Fibroblast of the aortic adventitia (primary cell): Measurements from ENCODE around the gene ABHD12. TPM values are rescaled to one million over a fixed set of nuclear protein-coding genes. Genes with fewer than 3 reads are reported as not detected.

Experiments used
- DNase-seq: peaks from one replicate; pipeline ENCODE4 v3.0.0-alpha.2; 2010; ENCODE audit warnings: low read depth
- H3K4me3 ChIP-seq: 2 replicates; pipeline ENCODE4 v1.5.1; 2011; ENCODE audit warnings: low read depth, mild to moderate bottlenecking, control low read depth, low read length, moderate library complexity
- total RNA-seq: library from RNA; depleted of rRNA; stranded (reverse); fragments of >200 nt; gene quantifications from 2 replicates; pipeline ENCODE4 v1.2.3, GENCODE V29; 2012; ENCODE audit warnings: low replicate concordance
- TF ChIP-seq, protein P1 (sequence below): IDR thresholded peaks from 2 replicates; pipeline ENCODE4 v1.5.1; 2011; ENCODE audit warnings: mild to moderate bottlenecking, low read length, control low read depth, inconsistent platforms; ENCODE audit not compliant: insufficient read depth

ABHD12 gene
- total RNA-seq, 1 donor: 25.9 TPM

DNA sequence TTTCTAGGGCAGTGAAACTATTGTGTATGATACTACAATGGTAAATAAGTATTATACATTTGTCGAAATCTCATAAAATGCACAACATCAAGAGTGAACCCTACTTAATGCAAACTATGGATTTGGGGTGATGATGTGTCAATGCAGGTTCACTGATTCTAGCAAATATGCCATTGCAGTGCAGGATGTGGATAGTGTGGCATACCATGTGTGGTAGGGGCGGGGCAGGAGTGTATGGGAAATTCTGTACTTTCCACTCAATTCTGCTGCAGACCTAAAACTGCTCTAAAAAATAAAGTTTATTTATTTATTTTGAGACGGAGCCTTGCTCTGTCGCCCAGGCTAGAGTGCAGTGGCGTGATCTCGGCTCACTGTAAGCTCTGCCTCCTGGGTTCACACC lies 44.3 kb downstream of the ABHD12 start:
- no peak overlapping the region for H3K4me3 ChIP-seq
- TF ChIP-seq, protein P1, sequence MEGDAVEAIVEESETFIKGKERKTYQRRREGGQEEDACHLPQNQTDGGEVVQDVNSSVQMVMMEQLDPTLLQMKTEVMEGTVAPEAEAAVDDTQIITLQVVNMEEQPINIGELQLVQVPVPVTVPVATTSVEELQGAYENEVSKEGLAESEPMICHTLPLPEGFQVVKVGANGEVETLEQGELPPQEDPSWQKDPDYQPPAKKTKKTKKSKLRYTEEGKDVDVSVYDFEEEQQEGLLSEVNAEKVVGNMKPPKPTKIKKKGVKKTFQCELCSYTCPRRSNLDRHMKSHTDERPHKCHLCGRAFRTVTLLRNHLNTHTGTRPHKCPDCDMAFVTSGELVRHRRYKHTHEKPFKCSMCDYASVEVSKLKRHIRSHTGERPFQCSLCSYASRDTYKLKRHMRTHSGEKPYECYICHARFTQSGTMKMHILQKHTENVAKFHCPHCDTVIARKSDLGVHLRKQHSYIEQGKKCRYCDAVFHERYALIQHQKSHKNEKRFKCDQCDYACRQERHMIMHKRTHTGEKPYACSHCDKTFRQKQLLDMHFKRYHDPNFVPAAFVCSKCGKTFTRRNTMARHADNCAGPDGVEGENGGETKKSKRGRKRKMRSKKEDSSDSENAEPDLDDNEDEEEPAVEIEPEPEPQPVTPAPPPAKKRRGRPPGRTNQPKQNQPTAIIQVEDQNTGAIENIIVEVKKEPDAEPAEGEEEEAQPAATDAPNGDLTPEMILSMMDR: no peak
- no peak for DNase-seq

DNA sequence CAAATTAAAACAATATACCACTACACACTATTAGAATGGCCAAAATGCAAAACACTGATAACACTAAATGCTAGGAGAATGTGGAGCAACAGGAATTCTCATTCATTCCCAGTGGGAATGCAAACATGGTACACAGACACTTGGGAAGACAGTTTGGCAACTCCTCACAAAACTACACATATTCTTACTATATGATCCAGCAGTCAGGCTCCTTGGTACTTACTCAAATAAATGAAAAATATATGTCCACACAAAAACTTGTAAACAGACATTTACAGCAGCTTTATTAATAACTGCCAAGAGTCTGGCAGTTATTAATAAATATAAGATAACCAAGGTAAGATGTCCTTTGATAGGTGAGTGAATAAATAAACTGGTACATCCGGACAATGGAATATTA lies 44.9 kb downstream of the ABHD12 start:
- TF ChIP-seq, protein P1: no peak
- H3K4me3 ChIP-seq: no peak overlapping the region
- no peak for DNase-seq

DNA sequence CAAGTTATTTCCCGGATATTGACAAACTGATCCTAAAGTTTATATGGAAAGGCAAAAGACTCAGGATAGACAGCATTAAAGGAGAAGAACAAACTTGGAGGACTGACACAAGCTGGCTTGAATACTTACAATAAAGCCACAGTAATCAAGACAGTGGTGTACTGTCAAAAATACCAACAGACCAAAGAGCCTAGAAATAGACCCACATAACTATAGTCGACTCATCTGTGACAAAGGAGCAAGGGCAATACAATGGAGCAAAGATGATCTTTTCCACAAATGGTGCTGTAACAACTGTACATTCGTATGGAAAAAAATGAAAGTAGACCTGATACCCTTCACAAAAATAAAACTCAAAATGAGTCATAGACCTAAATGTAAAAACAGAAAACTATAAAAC lies 46.0 kb downstream of the ABHD12 start:
- DNase-seq: no peak
- H3K4me3 ChIP-seq: no peak overlapping the region
- TF ChIP-seq, protein P1: no peak

DNA sequence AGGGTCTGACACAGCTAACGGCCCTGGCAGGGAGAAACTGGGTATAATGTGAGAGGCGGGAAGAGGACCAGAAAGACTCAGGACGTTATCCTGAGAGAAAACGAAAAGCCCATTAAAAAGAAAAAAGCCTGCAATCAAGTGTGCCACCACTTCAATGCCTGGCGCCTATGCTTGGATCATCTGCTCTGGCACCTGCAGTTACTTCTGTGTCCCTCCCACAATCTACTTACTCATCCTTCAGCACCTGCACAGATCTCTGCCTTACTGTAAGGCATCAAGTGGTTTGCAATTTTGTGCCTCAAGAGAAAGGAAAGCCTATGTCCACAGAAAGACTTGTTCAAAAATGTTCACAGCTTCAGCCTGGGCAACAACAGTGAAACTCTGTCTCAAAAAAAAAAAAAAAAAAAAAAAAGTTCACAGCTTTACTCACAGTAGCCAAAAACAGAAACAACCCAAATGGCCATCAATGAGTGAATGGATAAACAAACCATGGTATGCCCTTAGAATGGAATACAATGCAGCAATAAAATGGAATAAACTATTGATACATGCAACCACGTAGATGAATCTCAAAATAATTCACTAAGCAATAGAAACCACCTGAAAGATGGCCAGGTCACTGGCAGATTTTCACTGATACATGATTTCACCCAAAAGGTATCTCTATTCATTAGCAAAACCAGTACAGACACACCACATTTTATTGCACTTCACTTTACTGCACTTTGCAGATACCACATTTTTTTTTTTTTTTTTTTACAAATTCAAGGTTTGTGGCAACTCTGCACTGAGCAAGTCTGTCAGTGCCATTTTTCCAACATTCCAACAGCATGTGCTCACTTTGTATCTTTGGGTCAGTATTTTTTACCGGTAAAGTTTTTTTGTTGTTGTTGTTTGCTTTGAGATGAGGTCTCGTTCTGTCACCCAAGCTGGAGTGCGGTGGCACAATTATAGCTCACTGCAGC lies 48.6 kb downstream of the ABHD12 start:
- no peak overlapping the region for H3K4me3 ChIP-seq
- DNase-seq: no peak
- TF ChIP-seq, protein P1: no peak

DNA sequence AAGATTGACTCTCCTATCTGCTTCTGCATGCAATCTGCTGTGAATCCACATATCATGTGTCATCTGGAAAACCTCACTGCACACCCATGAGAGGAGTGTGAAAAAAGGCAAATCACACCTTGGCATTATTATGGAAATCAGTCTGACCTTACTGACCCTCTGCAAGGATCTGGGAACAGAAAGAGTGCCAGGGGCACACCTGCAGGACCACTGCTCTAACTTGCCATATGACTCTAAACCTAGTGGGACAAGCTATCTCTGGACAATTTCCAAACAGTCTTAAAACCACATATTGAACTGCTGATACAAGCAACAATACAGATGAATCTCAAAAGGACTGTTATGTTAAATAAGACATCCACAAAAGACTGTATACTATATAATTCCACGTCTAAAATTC lies 50.3 kb downstream of the ABHD12 start:
- no peak for DNase-seq
- TF ChIP-seq, protein P1: no peak
- H3K4me3 ChIP-seq: no peak overlapping the region

DNA sequence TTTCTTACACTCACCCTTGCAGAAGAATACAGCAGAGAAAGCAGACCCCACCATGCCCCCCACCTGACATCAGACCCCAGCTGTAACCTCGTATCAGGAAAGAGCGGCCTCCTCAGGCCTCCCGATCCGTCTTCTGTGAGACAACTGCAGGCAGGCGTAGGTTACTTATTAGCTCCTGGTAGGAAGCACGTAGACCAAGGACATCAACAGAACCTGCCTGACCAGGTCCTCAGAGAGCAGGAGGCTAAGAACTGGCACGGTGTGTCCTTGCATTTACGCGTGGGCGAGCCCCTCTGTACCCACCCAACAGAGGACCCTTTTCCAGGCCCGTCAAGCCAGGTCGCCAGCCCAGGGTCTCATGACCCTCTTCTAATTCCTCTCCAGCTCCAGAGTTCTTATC lies 51.0 kb downstream of the ABHD12 start:
- no peak for DNase-seq
- no peak overlapping the region for H3K4me3 ChIP-seq
- TF ChIP-seq, protein P1: no peak
